K562 (cell line): ENCODE data around the gene DPH2. TPM values are rescaled to one million over a fixed set of nuclear protein-coding genes. Genes with fewer than 3 reads are reported as not detected.

Source experiments
- ATAC-seq: fragments of 200-7000 bp; cut with Tn5 transposase; 3 replicates; pipeline ENCODE4 v1.9.1; 2020; ENCODE audit warnings: moderate library complexity
- BruUV-seq: library from RNA; stranded (reverse); fragments of 400-500 nt; replicated peaks from 2 replicates; lab custom pipeline; 2021; lab: Mats Ljungman, UMichigan
- CTCF ChIA-PET: fragments of 300-600 bp; formaldehyde crosslinking; extraction: SDS; loops from one replicate; lab custom pipeline; 2021; ENCODE audit warnings: low intra/inter-chr PET ratio; lab: Yijun Ruan, JAX
- POLR2A ChIA-PET: fragments of 300-600, 350-650 bp; sonication (Branson Sonifier 250); formaldehyde crosslinking; extraction: SDS; loops from one replicate; lab custom pipeline; 2021; ENCODE audit warnings: antibody characterized with exemption, inconsistent platforms; lab: Yijun Ruan, JAX
- DNase-seq, 4 experiments: peaks; one replicate each; pipeline versions ENCODE4 v3.0.0 to v3.0.0-alpha.2; 2011 to 2018; ENCODE audit warnings: low spot score in 3 of 4, mixed read lengths in 3 of 4; ENCODE audit errors: extremely low read depth in 1 of 4
- FAIRE-seq: peaks from 2 replicates; lab custom pipeline; 2011; peaks lifted over from hg19 to GRCh38; lab: Jason Lieb, UNC
- H2AFZ ChIP-seq: 2 replicates; pipeline ENCODE4 v1.6.0; 2011; ENCODE audit warnings: low read depth, low read length, control low read depth, inconsistent platforms
- H3K27ac ChIP-seq: fragments of 200-600 bp; 3 replicates; pipeline ENCODE4 v1.8.0; 2011; ENCODE audit warnings: low read depth, mild to moderate bottlenecking, control low read depth, inconsistent platforms, low read length, moderate library complexity, mixed read lengths; ENCODE audit errors: extremely low read depth
- H3K27me3 ChIP-seq, 2 experiments: fragments of 300-600 bp in 1 of 2; 2 replicates in 1 of 2; 3 replicates in 1 of 2; pipeline versions ENCODE4 v1.6.0 to v1.8.0; 2011; ENCODE audit warnings: inconsistent platforms in 2 of 2, low read length in 2 of 2, mild to moderate bottlenecking in 1 of 2, mixed read lengths in 1 of 2, moderate library complexity in 1 of 2; ENCODE audit not compliant: control insufficient read depth in 2 of 2, insufficient read depth in 2 of 2
- H3K36me3 ChIP-seq: fragments of 300-600 bp; 3 replicates; pipeline ENCODE4 v1.8.0; 2011; ENCODE audit warnings: mild to moderate bottlenecking, low read length, inconsistent platforms; ENCODE audit not compliant: control insufficient read depth, insufficient read depth
- H3K4me1 ChIP-seq, 2 experiments: fragments of 200-600 bp in 1 of 2; replicated peaks in 1 of 2; 2 replicates in 1 of 2; 3 replicates in 1 of 2; pipeline versions ENCODE4 v1.5.1 to v1.8.0; 2011; ENCODE audit warnings: inconsistent platforms in 2 of 2, low read length in 2 of 2, mild to moderate bottlenecking in 1 of 2, mixed read lengths in 1 of 2, moderate library complexity in 1 of 2; ENCODE audit not compliant: control insufficient read depth in 2 of 2, insufficient read depth in 2 of 2
- H3K4me2 ChIP-seq: 2 replicates; pipeline ENCODE4 v1.6.1; 2011; ENCODE audit warnings: low read length, control low read depth, inconsistent platforms, mixed read lengths; ENCODE audit not compliant: insufficient read depth
- H3K4me3 ChIP-seq: fragments of 200-600 bp; sonication (generic), shearing (Covaris generic); 2 replicates; pipeline ENCODE4 v1.5.1; 2016; ENCODE audit warnings: control low read depth, inconsistent platforms
- H3K79me2 ChIP-seq: fragments of 200-600 bp; 3 replicates; pipeline ENCODE4 v1.8.0; 2011; ENCODE audit warnings: low read length, inconsistent platforms; ENCODE audit not compliant: control insufficient read depth, insufficient read depth
- H3K9ac ChIP-seq, 2 experiments: 2 replicates each; pipeline versions ENCODE4 v1.6.0 to v1.6.1; 2011; ENCODE audit warnings: low read depth in 2 of 2, low read length in 2 of 2, control low read depth in 1 of 2, inconsistent platforms in 1 of 2, mild to moderate bottlenecking in 1 of 2, mixed read lengths in 1 of 2; ENCODE audit not compliant: insufficient read depth in 1 of 2
- H3K9me1 ChIP-seq: one replicate; pipeline ENCODE4 v1.6.0; 2011; ENCODE audit warnings: inconsistent platforms, mild to moderate bottlenecking, low read length, moderate library complexity; ENCODE audit not compliant: control insufficient read depth, insufficient read depth
- H3K9me3 ChIP-seq: replicated peaks from 2 replicates; pipeline ENCODE4 v1.5.1; 2011; ENCODE audit warnings: low read depth, low read length, inconsistent platforms; ENCODE audit not compliant: control insufficient read depth, insufficient read depth
- H4K20me1 ChIP-seq: replicated peaks from 2 replicates; pipeline ENCODE4 v1.6.1; 2011; ENCODE audit warnings: low read length, inconsistent platforms, mixed read lengths; ENCODE audit not compliant: control insufficient read depth, insufficient read depth
- ARHGAP35 ChIP-seq: fragments of 450-650 bp; IDR thresholded peaks from 2 replicates; pipeline ENCODE4 v1.6.1; 2018; ENCODE audit not compliant: partially characterized antibody
- CBFA2T2 ChIP-seq: fragments of 450-650 bp; conservative IDR thresholded peaks from 2 replicates; pipeline ENCODE4 v1.6.1; 2017; ENCODE audit warnings: mild to moderate bottlenecking
- HDGF ChIP-seq: fragments of 450-650 bp; IDR thresholded peaks from 2 replicates; pipeline ENCODE4 v1.6.1; 2016
- MEIS2 ChIP-seq: fragments of 450-650 bp; IDR thresholded peaks from 2 replicates; pipeline ENCODE4 v1.6.1; 2014; ENCODE audit warnings: mild to moderate bottlenecking; ENCODE audit not compliant: partially characterized antibody
- PKNOX1 ChIP-seq: fragments of 450-650 bp; IDR thresholded peaks from 2 replicates; pipeline ENCODE4 v1.6.1; 2016
- RBM14 ChIP-seq: fragments of 200-400 bp; formaldehyde crosslinking; IDR thresholded peaks from 2 replicates; pipeline ENCODE4 v1.6.1; 2018; ENCODE audit warnings: low read depth, mild to moderate bottlenecking, low read length, moderate library complexity, borderline replicate concordance; ENCODE audit not compliant: insufficient read depth
- SAP30 ChIP-seq: fragments of 200-600 bp; sonication (generic); IDR thresholded peaks from 2 replicates; pipeline ENCODE4 v1.6.1; 2012; ENCODE audit warnings: borderline replicate concordance, low read depth, mild to moderate bottlenecking, moderate library complexity, low read length, control low read depth, inconsistent platforms; ENCODE audit not compliant: insufficient read depth, poor library complexity, severe bottlenecking
- SP1 ChIP-seq: sonication (generic); formaldehyde crosslinking; IDR thresholded peaks from 2 replicates; pipeline ENCODE4 v1.8.1; 2022; ENCODE audit warnings: mild to moderate bottlenecking, missing genetic modification reagents
- WGBS: fragments of 100-300 bp; shearing (Covaris generic); methylation state at CpG from one replicate; pipeline ENCODE4 v1.1.6; 2016; ENCODE audit warnings: low coverage, mixed read lengths; ENCODE audit not compliant: insufficient coverage; ENCODE audit errors: missing lambda C conversion rate; 5-methylcytosine and 5-hydroxymethylcytosine counted together
- in situ Hi-C: fragments of 300-500 bp; cut with MboI; formaldehyde crosslinking; loops from 4 replicates; pipeline ENCODE4 v1.15.0; 2018; ENCODE audit warnings: inconsistent platforms, mixed read lengths
- intact Hi-C: fragments of 100-400 bp; cut with micrococcal nuclease; formaldehyde crosslinking; loops from 2 replicates; pipeline ENCODE4 v1.14.2; 2022
- polyA plus RNA-seq, 8 experiments: library from polyadenylated mRNA; depleted of rRNA in 4 of 8; stranded (reverse) in 5 of 8; unstranded in 3 of 8; fragments of >200 nt; fragmentation: Nextera tagmentation in 2 of 8; fragmentation: Illumina TruSeq in 1 of 8; extraction: Ambion mirVana in 2 of 8; extraction: Trizol in 1 of 8; gene quantifications; 2 replicates each; pipeline versions ENCODE4 v1.2.1 to v1.2.3, GENCODE V29; 2011 to 2014; ENCODE audit warnings: inconsistent platforms in 1 of 8, missing spikeins in 1 of 8
- total RNA-seq, 7 experiments: library from RNA; depleted of rRNA in 6 of 7; stranded (reverse); fragments of >200 nt in 6 of 7; fragmentation: Illumina TruSeq in 2 of 7; extraction: Trizol in 2 of 7; gene quantifications; 2 replicates each; pipeline versions ENCODE4 v1.2.1 to v1.2.3, GENCODE V29; 2011 to 2021; ENCODE audit warnings: low replicate concordance in 1 of 7
- TF ChIP-seq, protein P1 (sequence below), 2 experiments: fragments of 450-650 bp; conservative IDR thresholded peaks; 2 replicates each; pipeline ENCODE4 v1.6.1; 2017; ENCODE audit warnings: mild to moderate bottlenecking in 2 of 2, moderate library complexity in 2 of 2
- TF ChIP-seq, protein P2 (sequence below): fragments of 250-450 bp; sonication (Bioruptor Pico); IDR thresholded peaks from 2 replicates; pipeline ENCODE4 v1.9.0; 2021; ENCODE audit warnings: mild to moderate bottlenecking
- TF ChIP-seq, protein P3 (sequence below): sonication (generic); IDR thresholded peaks from 2 replicates; pipeline ENCODE4 v1.6.1; 2016
- TF ChIP-seq, protein P4 (sequence below), 2 experiments: IDR thresholded peaks in 1 of 2; conservative IDR thresholded peaks in 1 of 2; 2 replicates each; pipeline ENCODE4 v1.6.1; 2016; ENCODE audit warnings: low read depth in 2 of 2, mild to moderate bottlenecking in 1 of 2, missing compliant biosample characterization in 1 of 2, missing genetic modification characterization in 1 of 2, moderate library complexity in 1 of 2

DPH2 gene
- total and polyA plus RNA-seq, 9 of the 15 experiments (the other 6 are each of a cell fraction or from before 2014, with no cell fraction given): 17.9 to 94.1 (median 68.1) TPM

- POLR2A ChIA-PET: interaction anchor here (0.6 to 2.5 kb wide), 10 partner anchors 11 to 655 kb away, joined by 3 to 10 read pairs (median 4); partner anchors contain the start of gene CCDC24
- FAIRE-seq (peak; percentile 11), ATAC-seq (no peak), DNase-seq (peak in 1 of 4 experiments; percentile 47)
- Histone ChIP-seq H3K4me1 (peaks cover 50 to 81% of the 10 kb centered on the region in 2 experiments), H4K20me1 (peaks cover 27% of the 10 kb centered on the region), H3K9ac (peak overlapping the region in 1 of 2 experiments; percentile 97; a peak in 2 of 4 replicates), H3K9me1 (peaks cover 18% of the 10 kb centered on the region), H3K9me3 (no peaks in the 10 kb centered on the region), H3K27ac (peak overlapping the region; percentile 26; the same call in 1 of the 3 replicates), H3K4me2 (peak overlapping the region; percentile 79), H3K4me3 (no peak overlapping the region), H3K36me3 (peaks cover 65% of the 10 kb centered on the region), H3K27me3 (no peaks in the 10 kb centered on the region), H2AFZ (no peak overlapping the region), H3K79me2 (peaks cover 75% of the 10 kb centered on the region)
- WGBS: 68% methylated on average over 9 of the region's 9 CpGs
- in situ Hi-C loops (no loop called here), intact Hi-C loops (no loop called here)
- CTCF ChIA-PET: no interaction called here
- BruUV-seq: no TSS peak
- TF ChIP-seq CBFA2T2 (no peak), RBM14 (no peak), HDGF (0 out of 2 replicates have a peak, but pooled peaks have one; percentile 52), SP1 (peak; percentile 50; the same call in 1 of the 2 replicates), SAP30 (peak; percentile 32), ARHGAP35 (peak; percentile 67), MEIS2 (peak; percentile 84), PKNOX1 (peak; percentile 88)
- TF ChIP-seq, protein P1, sequence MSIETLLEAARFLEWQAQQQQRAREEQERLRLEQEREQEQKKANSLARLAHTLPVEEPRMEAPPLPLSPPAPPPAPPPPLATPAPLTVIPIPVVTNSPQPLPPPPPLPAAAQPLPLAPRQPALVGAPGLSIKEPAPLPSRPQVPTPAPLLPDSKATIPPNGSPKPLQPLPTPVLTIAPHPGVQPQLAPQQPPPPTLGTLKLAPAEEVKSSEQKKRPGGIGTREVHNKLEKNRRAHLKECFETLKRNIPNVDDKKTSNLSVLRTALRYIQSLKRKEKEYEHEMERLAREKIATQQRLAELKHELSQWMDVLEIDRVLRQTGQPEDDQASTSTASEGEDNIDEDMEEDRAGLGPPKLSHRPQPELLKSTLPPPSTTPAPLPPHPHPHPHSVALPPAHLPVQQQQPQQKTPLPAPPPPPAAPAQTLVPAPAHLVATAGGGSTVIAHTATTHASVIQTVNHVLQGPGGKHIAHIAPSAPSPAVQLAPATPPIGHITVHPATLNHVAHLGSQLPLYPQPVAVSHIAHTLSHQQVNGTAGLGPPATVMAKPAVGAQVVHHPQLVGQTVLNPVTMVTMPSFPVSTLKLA (conservative IDR thresholded peaks at IDR 0.05): 0 out of 4 replicates have a peak, but pooled peaks of 1 of the 2 experiments have one; percentile 32
- TF ChIP-seq, protein P2, sequence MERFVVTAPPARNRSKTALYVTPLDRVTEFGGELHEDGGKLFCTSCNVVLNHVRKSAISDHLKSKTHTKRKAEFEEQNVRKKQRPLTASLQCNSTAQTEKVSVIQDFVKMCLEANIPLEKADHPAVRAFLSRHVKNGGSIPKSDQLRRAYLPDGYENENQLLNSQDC (CRISPR knock-in tag): no peak
- TF ChIP-seq, protein P3, sequence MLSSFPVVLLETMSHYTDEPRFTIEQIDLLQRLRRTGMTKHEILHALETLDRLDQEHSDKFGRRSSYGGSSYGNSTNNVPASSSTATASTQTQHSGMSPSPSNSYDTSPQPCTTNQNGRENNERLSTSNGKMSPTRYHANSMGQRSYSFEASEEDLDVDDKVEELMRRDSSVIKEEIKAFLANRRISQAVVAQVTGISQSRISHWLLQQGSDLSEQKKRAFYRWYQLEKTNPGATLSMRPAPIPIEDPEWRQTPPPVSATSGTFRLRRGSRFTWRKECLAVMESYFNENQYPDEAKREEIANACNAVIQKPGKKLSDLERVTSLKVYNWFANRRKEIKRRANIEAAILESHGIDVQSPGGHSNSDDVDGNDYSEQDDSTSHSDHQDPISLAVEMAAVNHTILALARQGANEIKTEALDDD: peak; percentile 46; the same call in 1 of the 2 replicates
- TF ChIP-seq, protein P4, sequence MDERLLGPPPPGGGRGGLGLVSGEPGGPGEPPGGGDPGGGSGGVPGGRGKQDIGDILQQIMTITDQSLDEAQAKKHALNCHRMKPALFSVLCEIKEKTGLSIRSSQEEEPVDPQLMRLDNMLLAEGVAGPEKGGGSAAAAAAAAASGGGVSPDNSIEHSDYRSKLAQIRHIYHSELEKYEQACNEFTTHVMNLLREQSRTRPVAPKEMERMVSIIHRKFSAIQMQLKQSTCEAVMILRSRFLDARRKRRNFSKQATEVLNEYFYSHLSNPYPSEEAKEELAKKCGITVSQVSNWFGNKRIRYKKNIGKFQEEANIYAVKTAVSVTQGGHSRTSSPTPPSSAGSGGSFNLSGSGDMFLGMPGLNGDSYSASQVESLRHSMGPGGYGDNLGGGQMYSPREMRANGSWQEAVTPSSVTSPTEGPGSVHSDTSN (CRISPR knock-in tag; IDR thresholded peaks at IDR 0.05; ENCODE audit: low read depth): no peak
- TF ChIP-seq, protein P4 (tag; conservative IDR thresholded peaks at IDR 0.05; ENCODE audit: low read depth): 0 out of 2 replicates have a peak, but pooled peaks have one; percentile 44
Observed at GRCh38 chr1:43977376-43978263, 7.8 kb downstream of the DPH2 start.
